H1 (cell line): ENCODE measurements around the gene DEUP1. TPM values are rescaled to one million over a fixed set of nuclear protein-coding genes. Genes with fewer than 3 reads are reported as not detected.

Experiments
- BACH1 ChIP-seq: IDR thresholded peaks from 2 replicates; pipeline ENCODE4 v1.6.1; 2012; ENCODE audit warnings: low read length, improper control_type of control experiment
- EP300 ChIP-seq, 2 experiments: IDR thresholded peaks; 1 replicate in 1 of 2; 2 replicates in 1 of 2; pipeline ENCODE4 v1.6.1; 2011 to 2012; ENCODE audit warnings: low read depth in 2 of 2, low read length in 2 of 2, mild to moderate bottlenecking in 2 of 2, borderline replicate concordance in 1 of 2, inconsistent platforms in 1 of 2, moderate library complexity in 1 of 2
- EZH2 ChIP-seq: fragments of 200-600 bp; sonication (generic); IDR thresholded peaks from 2 replicates; pipeline ENCODE4 v1.7.1; 2012; ENCODE audit warnings: low read depth, mild to moderate bottlenecking, moderate library complexity, low read length, inconsistent platforms; ENCODE audit not compliant: severe bottlenecking
- HDAC2 ChIP-seq, 2 experiments: fragments of 300-600 bp in 1 of 2; sonication (generic) in 1 of 2; IDR thresholded peaks; 2 replicates each; pipeline ENCODE4 v1.6.1; 2011 to 2012; ENCODE audit warnings: low read depth in 2 of 2, low read length in 2 of 2, mild to moderate bottlenecking in 2 of 2, moderate library complexity in 2 of 2, borderline replicate concordance in 1 of 2, inconsistent platforms in 1 of 2
- HDAC6 ChIP-seq: IDR thresholded peaks from one replicate; pipeline ENCODE4 v1.7.1; 2012; ENCODE audit warnings: low read depth, mild to moderate bottlenecking, inconsistent platforms, low read length, moderate library complexity
- MAFK ChIP-seq: IDR thresholded peaks from 2 replicates; pipeline ENCODE4 v1.6.1; 2012; ENCODE audit warnings: low read depth, mild to moderate bottlenecking, improper control_type of control experiment, low read length
- POU5F1 ChIP-seq: IDR thresholded peaks from 2 replicates; pipeline ENCODE4 v1.6.1; 2011; ENCODE audit warnings: low read depth, mild to moderate bottlenecking, low read length, moderate library complexity
- RFX5 ChIP-seq: IDR thresholded peaks from 2 replicates; pipeline ENCODE4 v1.6.1; 2011; ENCODE audit warnings: low read depth, low read length, improper control_type of control experiment, borderline replicate concordance
- RXRA ChIP-seq: IDR thresholded peaks from 2 replicates; pipeline ENCODE4 v1.6.1; 2011; ENCODE audit warnings: low read depth, mild to moderate bottlenecking, low read length, moderate library complexity; ENCODE audit not compliant: insufficient read depth
- SIN3A ChIP-seq, 2 experiments: IDR thresholded peaks in 1 of 2; conservative IDR thresholded peaks in 1 of 2; 2 replicates each; pipeline ENCODE4 v1.6.1; 2011 to 2012; ENCODE audit warnings: low read length in 2 of 2, improper control_type of control experiment in 1 of 2, low read depth in 1 of 2, mild to moderate bottlenecking in 1 of 2
- polyA plus RNA-seq, 7 experiments: library from polyadenylated mRNA; depleted of rRNA in 3 of 7; stranded (reverse) in 5 of 7; unstranded in 2 of 7; fragments of >200 nt in 5 of 7; fragments of 200-250 nt in 2 of 7; gene quantifications; 1 replicate in 5 of 7; 2 replicates in 1 of 7; 4 replicates in 1 of 7; pipeline versions ENCODE4 v1.2.1 to v1.2.3, GENCODE V29; 2011 to 2013; ENCODE audit warnings: missing spikeins in 2 of 7, mixed read lengths in 2 of 7
- total RNA-seq: library from RNA; stranded (reverse); fragmentation: NEBNext Ultra II Directional; extraction: Animal tissue kit (Norgen Biotek cat#: 25700); gene quantifications from 2 replicates; pipeline ENCODE4 v1.2.1, GENCODE V29; 2021
- TF ChIP-seq, protein P1 (sequence below): fragments of 300-600 bp; sonication (generic); IDR thresholded peaks from 2 replicates; pipeline ENCODE4 v1.7.1; 2012; ENCODE audit warnings: low read length, moderate library complexity, mild to moderate bottlenecking, inconsistent platforms; ENCODE audit not compliant: insufficient replicate concordance

DEUP1 gene
- total and polyA plus RNA-seq, 2 of the 8 experiments (the other 6 are each of a cell fraction or from before 2014, with no cell fraction given), result 0.45 TPM; not detected in 1

DNA sequence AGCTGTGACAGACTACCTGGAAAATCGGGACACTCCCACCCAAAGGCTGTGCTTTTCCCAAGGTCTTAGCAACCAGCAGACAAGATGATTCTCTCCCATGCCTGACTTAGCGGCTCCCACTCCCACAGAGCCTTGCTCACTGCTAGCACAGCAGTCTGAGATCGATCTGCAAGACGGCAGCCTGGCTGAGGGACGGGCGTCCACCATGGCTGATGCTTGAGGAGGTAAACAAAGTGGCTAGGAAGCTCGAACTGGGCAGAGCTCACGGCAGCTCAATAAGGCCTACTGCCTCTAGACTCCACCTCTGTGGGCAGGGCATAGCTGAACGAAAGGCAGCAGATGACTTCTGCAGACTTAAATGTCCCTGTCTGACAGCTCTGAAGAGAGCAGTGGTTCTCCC is 127.7 kb downstream of the DEUP1 start (continued):
- TF ChIP-seq, protein P1, sequence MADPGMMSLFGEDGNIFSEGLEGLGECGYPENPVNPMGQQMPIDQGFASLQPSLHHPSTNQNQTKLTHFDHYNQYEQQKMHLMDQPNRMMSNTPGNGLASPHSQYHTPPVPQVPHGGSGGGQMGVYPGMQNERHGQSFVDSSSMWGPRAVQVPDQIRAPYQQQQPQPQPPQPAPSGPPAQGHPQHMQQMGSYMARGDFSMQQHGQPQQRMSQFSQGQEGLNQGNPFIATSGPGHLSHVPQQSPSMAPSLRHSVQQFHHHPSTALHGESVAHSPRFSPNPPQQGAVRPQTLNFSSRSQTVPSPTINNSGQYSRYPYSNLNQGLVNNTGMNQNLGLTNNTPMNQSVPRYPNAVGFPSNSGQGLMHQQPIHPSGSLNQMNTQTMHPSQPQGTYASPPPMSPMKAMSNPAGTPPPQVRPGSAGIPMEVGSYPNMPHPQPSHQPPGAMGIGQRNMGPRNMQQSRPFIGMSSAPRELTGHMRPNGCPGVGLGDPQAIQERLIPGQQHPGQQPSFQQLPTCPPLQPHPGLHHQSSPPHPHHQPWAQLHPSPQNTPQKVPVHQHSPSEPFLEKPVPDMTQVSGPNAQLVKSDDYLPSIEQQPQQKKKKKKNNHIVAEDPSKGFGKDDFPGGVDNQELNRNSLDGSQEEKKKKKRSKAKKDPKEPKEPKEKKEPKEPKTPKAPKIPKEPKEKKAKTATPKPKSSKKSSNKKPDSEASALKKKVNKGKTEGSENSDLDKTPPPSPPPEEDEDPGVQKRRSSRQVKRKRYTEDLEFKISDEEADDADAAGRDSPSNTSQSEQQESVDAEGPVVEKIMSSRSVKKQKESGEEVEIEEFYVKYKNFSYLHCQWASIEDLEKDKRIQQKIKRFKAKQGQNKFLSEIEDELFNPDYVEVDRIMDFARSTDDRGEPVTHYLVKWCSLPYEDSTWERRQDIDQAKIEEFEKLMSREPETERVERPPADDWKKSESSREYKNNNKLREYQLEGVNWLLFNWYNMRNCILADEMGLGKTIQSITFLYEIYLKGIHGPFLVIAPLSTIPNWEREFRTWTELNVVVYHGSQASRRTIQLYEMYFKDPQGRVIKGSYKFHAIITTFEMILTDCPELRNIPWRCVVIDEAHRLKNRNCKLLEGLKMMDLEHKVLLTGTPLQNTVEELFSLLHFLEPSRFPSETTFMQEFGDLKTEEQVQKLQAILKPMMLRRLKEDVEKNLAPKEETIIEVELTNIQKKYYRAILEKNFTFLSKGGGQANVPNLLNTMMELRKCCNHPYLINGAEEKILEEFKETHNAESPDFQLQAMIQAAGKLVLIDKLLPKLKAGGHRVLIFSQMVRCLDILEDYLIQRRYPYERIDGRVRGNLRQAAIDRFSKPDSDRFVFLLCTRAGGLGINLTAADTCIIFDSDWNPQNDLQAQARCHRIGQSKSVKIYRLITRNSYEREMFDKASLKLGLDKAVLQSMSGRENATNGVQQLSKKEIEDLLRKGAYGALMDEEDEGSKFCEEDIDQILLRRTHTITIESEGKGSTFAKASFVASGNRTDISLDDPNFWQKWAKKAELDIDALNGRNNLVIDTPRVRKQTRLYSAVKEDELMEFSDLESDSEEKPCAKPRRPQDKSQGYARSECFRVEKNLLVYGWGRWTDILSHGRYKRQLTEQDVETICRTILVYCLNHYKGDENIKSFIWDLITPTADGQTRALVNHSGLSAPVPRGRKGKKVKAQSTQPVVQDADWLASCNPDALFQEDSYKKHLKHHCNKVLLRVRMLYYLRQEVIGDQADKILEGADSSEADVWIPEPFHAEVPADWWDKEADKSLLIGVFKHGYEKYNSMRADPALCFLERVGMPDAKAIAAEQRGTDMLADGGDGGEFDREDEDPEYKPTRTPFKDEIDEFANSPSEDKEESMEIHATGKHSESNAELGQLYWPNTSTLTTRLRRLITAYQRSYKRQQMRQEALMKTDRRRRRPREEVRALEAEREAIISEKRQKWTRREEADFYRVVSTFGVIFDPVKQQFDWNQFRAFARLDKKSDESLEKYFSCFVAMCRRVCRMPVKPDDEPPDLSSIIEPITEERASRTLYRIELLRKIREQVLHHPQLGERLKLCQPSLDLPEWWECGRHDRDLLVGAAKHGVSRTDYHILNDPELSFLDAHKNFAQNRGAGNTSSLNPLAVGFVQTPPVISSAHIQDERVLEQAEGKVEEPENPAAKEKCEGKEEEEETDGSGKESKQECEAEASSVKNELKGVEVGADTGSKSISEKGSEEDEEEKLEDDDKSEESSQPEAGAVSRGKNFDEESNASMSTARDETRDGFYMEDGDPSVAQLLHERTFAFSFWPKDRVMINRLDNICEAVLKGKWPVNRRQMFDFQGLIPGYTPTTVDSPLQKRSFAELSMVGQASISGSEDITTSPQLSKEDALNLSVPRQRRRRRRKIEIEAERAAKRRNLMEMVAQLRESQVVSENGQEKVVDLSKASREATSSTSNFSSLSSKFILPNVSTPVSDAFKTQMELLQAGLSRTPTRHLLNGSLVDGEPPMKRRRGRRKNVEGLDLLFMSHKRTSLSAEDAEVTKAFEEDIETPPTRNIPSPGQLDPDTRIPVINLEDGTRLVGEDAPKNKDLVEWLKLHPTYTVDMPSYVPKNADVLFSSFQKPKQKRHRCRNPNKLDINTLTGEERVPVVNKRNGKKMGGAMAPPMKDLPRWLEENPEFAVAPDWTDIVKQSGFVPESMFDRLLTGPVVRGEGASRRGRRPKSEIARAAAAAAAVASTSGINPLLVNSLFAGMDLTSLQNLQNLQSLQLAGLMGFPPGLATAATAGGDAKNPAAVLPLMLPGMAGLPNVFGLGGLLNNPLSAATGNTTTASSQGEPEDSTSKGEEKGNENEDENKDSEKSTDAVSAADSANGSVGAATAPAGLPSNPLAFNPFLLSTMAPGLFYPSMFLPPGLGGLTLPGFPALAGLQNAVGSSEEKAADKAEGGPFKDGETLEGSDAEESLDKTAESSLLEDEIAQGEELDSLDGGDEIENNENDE, result no peak
- TF ChIP-seq RFX5 (no peak), BACH1 (no peak), POU5F1 (no peak), HDAC6 (no peak), SIN3A (conservative IDR thresholded peaks at IDR 0.05 in 1 of 2, IDR thresholded peaks at IDR 0.05 in 1 of 2; ENCODE audit: low read depth in 1 of 2, low read length in 2 of 2) (no peak), EP300 (IDR thresholded peaks at IDR 0.05; ENCODE audit: borderline replicate concordance in 1 of 2, low read depth in 2 of 2, low read length in 2 of 2) (no peak), HDAC2 (IDR thresholded peaks at IDR 0.05; ENCODE audit: borderline replicate concordance in 1 of 2, low read depth in 2 of 2, low read length in 2 of 2) (no peak), EZH2 (no peak), MAFK (no peak), RXRA (no peak)
